ENCODE results near the gene GJA3.
"Not testable (repeated sequence)": the region's sequence is repeated elsewhere in the genome, so short reads cannot be mapped to it uniquely, and the experiment has no call there.

The GJA3 gene

DNA sequence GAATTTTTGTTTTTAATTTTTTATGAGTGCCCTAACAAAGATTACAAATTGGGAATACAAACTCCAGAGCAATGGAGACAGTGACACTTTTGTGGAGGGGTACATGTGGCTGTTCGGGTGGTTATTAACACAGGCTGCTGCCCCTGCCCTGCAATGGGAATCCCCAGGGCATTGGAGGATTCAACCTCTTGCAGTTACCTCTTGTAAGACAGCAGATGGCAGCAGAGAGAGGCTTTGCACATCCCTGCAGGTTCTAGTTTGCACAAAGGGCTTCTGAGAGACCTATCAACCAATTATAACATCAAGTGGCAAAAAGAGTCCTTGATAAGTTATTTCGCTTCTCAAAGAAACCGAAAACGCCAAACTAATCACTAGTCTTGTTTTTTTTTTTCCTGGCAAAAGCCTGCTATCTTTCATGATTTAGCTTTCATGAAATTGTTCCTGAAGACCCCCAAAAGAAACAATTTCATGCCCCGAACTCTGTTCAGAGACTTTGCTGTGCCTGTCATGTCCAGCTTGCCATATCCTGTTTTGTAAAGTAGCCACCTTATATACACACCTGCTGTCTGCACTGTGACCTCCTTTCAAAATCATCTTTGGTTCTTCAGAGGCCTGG is 21.5 kb upstream of the GJA3 start:
- peak; percentile 88 for DNase-seq

DNA sequence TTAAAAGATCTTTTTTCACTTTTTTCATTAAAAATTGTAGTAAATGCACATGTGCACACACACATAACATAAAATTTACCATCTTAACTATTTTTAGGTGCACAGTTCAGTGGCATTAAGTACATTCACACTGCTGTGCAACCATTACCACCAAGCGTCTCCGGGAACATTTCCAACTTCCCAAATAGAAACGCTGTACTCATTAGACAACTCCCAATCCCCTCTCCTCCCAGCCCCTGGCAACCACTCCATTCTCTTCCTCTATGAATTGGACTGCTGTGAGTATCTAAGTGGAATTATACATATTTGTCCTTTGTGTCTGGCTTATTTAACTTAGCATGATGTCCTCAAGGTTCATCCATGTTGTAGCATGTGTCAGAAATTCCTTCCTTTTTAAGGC is 20.3 kb upstream of the GJA3 start:
- no peak for DNase-seq

DNA sequence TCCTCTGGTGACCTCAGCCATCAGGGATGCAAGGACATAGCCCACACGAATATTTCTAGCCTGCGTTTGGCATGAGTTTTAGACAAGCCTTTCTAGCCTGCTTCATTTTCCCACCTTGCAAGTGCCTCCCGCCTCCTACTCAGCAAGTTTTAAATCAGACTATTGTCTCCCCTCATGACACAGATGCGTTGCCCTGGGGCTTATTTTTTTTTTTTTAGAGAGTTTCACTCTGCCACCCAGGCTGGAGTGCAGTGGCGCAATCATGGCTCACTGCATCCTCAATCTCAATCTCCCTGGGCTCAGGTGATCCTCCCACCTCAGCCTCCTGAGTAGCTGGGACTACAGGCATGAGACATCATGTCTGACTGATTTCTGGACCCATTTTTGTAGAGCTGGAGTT is 17.3 kb upstream of the GJA3 start:
- DNase-seq = no peak

GRCh38 chr13:20177049-20177831 is 16.4 kb upstream of the GJA3 start:
- DNase-seq = no peak

DNA sequence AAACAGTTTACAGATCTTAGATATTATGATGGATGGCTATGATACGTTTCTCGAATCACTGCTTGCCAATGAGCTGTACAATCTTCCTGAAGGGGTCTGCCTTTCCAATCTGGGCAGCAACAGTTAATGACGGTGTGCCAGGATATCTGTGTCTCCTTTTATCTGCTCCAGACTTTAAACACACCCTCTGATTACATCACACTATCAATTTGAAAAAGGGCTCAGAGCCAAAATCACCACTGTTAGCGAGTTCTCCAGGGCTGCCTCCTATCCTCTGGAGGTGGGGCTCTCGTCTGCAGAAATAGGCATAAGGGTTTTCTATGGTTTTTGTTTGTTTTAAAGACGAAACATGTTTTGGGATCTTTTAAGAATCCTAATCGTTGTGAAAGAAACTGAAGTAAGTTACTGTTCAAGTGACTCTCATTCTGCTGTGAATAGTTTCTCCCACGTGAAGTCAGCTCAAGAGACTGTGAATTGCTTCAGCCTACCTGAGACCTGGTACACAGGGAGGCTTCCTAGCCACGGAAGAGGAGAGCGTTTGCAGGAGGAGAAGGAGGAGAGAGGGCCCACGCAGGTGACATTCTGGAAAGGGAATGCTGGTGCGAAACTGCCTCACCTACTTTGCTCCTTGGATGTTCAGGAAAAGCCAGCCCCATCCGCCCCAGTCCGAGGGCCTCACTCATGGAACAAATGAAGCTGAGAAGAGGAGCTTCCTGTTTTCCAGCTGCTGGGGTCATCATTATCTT is 15.2 kb upstream of the GJA3 start:
- no peak for DNase-seq

DNA sequence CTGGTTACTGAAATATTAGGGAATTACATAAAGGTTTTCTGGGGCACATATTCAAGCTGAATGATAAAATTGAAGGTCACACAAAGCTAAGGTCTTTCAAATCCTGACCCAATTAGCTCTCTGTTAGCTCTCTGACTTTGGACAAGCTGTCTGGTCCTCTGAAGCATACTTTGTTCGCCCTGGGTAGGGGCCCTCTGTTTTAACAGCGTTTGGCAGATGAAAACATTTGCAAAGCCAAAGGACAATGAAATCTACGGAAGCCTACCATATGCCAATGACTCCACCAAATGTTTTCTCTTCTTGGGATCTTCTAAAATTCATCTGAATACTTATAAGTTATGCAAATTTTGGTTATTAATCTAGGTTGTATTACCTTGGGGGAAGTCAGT is 14.5 kb upstream of the GJA3 start:
- no peak for DNase-seq

DNA sequence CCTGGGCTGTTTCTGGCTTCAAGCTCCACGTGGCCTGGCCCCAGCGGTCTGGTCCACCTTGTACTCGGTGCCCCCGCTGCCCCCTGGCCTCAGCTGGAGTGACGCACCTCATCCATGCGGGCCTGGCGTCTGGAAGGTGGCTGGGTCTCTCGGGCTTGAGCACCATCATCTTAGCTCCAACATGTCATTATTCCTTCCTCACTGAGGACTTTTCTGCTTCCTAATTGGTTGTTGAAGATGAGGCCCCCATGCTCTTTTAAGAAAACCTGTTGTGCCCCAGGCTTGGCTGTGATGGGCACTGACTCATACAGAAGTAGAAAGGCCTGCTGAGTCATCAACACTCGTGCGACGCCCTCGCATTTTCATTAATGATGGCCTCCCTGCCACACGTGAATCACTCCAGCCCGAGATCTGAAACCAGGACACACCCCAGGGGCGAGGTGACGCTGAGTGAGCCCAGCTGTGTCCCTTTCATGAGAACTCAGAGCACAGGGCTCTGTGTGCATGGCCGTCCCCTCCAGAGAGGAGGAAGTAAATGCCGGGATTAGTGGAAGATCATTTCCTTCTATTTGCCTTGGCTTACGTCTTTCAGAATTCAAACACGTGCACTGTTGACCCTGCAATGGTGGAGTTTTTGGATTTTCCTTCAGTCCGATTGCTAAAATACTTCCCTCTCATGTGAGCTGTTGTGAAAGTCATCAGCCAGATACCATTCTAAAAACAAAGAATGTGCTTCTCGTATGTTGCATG is 14.0 kb upstream of the GJA3 start:
- DNase-seq = peak; percentile 83

DNA sequence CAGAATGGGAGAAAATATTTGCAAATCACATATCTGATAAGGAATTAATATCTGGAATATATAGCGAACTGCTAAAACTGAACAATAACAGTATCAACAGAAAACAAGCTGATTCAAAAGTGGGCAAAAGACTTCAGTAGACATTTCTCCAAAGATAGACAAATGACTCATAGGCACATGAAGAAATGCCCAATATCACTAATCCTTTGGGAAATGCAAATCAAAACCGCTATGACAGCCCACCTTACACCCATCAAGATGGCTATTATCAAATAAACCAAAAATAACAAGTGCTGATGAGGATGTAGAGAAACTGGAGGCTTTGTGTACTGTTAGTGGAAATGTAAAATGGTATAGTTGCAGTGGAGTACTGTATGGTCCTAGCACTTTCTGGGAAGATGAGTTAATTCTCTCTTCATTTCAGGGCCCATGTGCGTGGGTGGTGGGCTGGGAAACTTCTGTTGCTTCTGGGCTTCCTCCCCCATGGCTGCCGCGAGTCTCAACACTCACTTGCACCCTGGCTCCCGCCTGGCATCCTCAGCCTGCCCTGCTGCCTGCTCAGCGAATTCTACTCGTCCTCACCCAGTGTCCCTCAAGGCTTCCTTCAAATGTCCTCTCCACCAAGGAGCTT is 12.4 kb upstream of the GJA3 start:
- DNase-seq = no peak

DNA sequence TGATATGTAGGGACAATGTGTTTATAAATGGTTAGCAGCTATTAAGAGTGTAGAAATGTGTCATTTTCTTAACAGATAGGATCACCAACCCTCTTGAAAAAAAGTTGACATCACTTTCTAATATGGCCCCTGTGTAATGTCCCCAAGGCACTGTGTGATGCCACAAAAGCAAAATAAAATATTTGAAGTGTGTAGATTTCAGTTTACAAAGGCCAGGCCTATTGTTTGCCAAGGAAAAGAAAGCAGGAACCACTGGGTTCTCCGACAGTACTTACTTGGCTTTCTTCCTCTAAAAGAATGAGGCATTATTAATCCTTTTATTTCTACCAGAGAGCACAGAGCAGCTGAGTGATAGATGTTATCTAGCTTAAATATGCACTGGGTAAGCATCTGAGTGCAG is 10.5 kb upstream of the GJA3 start:
- no peak for DNase-seq

GRCh38 chr13:20170921-20171320 is 10.1 kb upstream of the GJA3 start:
- DNase-seq = no peak

GRCh38 chr13:20168396-20168795 is 7.5 kb upstream of the GJA3 start:
- no peak for DNase-seq

DNA sequence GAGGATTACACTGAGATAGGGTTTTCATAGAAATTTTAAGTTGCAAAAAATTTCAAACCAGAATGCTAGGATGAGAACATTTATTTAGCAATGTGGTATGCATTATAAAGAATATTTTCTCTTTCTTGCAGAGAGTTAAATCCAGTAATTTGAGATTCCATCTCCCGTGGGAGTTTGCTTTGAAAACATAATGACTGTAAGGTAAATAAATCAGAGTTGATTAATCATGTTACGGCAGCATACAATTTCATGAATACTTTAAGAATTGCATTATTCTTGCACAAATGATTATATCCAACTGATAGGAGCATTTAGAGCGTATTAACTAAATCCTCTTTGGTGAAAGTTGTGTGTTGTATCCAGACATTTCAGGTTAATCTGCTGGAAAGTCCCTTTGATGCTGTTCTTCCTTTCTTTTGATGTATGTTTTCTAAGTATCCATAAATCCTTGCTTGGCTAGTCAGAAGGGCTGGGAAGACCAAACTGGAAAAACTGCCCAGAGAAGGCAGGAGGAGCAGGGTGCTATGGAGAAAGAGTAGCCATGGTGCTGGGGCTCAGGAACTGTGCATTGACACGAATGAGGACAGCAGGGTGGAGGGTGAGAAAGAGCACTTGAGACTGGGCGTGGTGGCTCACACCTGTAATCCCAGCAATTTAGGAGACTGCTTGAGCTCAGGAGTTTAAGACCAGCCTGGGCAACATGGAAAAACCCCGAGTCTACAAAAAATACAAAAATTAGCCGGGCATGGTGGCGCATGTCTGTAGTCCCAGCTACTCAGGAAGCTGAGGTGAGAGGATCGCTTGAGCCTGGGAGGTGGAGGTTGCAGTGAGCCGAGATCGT is 4.8 kb upstream of the GJA3 start:
- no peak for DNase-seq

GRCh38 chr13:20161951-20162300 is 1.1 kb upstream of the GJA3 start:
- no peak for DNase-seq

DNA sequence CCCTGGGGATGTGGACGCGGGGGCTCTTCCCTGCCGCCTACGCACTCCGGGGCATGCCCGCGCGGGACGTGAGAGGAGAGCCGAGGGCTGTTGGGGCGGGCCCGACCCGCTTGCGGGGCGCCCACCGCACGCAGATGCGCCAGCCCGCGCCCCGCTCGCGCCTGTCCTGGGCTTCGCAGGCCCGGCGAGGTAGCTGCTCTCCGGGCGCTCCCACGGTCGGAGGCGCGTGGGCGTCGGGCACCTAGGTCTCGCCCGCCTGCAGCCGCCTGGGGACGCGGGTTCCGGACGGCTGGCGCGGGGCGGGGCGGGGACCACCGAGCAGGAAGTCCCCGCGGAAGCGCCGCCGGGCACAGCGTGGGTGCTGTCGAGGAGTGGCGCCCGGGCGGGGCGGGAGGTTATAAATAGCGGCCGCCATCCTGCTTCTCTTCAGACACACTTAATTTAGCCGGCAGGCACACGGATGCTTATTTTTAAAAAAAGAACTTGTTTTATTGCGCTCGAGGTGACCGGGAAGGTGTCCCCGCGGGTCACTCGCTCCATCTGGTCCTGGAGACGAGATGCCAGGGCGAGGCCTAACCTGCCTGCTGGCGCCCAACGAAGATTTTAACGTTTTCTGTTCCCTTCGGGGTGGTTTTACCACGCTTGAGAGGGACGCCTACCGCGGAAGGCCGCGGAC is 561 bp upstream of the GJA3 start:
- peak; percentile 53 for DNase-seq

GRCh38 chr13:20159646-20160305 is 1.1 kb downstream of the GJA3 start:
- DNase-seq = no peak

- no peak for DNase-seq
These were observed 3.6 kb downstream of the GJA3 start for GRCh38 chr13:20157151-20157796.

GRCh38 chr13:20156702-20157101 is 4.2 kb downstream of the GJA3 start:
- no peak for DNase-seq

DNA sequence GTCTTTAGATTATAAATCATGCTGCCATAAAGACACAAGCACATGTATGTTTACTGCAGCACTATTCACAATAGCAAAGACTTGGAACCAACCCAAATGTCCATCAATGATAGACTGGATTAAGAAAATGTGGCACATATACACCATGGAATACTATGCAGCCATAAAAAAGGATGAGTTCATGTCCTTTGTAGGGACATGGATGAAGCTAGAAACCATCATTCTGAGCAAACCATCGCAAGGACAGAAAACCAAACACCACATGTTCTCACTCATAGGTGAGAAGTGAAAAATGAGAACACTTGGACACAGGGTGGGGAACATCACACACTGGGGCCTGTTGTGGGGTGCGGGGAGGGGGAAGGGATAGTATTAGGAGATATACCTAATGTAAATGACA is 7.6 kb downstream of the GJA3 start:
- DNase-seq = not testable (repeated sequence)

DNA sequence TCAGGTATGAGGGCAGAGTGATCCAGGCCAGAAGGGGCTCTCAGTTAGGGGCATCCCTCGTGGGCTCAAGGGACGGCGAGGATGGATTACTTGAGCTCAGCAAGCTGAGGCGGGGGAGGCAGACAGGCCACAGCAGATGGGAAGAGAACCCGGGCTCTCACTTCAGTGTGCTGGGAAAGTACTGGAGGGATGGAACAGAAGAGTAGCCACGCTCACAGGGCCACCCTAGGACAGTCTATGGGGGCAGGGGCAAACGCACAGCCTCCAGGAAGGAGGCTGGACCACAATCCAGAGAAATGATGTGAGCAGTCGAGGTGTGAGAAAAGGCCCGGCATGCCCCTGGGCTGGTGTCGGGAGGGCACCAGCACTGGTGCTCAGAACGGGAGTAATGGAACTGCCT is 9.2 kb downstream of the GJA3 start:
- no peak for DNase-seq

DNA sequence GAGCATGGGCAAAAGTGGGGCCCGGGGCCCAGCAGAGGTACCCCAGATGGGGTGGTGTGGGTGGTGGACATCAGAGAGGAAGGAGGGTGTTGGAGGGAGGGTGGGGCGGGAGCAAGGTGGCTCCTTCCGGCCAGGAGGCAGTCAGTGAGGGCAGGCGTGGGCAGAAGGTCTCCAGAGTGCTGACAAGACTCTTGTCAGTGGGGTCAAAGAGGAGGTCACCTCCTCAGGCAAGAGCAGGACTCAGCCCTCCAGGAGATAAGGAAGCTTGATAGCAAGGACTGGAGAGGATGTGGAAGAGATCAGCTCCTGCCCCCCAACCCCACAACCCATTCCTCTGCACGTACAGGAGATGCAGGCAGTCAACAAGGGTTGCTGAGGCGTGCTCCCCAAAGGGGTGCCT is 9.8 kb downstream of the GJA3 start:
- DNase-seq = no peak
